ENCODE data around the gene ACOT2.
"Not testable (repeated sequence)": the region's sequence is repeated elsewhere in the genome, so short reads cannot be mapped to it uniquely, and the experiment has no call there.

ACOT2 gene

DNA sequence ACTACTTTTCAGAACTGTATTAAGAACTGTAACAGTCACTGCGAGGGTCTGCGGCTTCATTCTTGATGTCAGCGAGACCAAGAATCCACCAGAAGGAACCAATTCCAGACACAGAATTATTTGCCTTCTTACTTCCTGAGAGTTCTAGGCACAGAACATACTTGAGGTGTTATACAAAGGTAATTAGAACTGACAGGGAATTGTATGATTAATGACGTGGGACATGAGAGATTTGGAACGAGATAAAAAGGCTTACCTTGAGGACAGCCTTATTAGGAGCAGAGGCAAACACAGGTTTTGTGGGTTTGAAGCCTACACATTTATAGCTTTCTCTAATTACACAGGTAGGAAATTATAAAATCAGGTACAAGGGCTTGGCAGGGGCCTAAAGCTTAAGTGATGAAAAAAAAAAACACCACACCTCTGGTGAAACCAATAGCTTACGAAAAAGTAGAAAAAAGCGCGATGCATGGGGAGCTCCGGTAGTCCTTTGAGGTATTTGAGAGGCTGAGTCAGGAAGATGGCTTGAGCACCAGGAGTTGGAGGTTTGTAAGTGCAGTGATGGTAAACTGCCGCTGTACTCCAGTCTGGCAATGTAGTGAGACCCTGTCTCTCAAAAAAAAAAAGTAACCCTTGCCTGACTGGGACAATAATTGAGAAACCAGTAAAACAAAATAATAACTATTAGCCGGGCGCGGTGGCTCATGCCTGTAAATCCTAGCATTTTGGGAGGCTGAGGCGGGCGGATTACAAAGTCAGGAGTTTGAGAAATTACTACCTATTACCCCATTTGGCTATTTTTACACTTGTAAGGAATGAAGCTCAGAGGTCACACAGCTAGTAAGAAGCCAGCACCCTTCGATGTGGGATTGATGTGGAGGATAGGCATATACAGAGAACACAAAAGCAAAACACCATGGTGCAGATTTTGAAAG is 795 bp upstream of the ACOT2 start:
- DNase-seq (ENCODE audit: low read depth), result peak; percentile 59

DNA sequence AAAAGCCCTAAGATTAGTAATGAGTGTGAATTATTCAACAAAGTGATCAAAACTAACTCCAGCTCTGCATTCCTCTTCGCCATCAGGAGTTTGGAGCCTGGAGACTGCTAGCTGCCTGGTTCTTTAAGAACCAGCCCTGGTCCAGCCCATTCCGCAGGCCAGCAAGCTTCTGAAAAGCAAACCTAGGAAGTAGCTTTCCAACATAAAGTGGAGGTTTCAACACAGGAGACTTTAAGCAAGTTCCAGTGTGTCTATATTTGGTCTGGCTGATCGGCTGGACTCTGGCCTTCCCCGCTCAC is 178 bp upstream of the ACOT2 start:
- DNase-seq (ENCODE audit: low read depth), result not testable (repeated sequence)

DNA sequence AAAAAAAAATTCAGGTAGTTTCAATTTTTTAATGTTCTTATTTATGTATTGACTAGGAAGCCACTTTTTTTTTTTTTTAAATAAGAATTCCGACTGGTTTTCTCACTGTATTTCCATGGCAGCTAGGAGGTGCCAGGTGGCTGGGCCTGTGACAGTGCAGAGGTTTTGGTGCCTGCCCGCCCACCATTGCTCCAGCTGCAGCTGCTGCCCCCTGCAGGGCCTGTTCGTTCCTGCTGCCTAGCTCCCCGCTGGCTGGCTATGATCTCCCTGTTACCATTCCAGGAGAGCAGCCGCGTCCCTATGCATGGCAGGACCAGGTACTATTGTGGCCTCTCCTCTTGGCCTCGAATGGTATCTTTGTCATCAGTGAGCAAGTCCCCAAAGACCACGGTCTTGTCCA is 1.9 kb downstream of the ACOT2 start:
- peak; percentile 22 for DNase-seq (ENCODE audit: low read depth)

DNA sequence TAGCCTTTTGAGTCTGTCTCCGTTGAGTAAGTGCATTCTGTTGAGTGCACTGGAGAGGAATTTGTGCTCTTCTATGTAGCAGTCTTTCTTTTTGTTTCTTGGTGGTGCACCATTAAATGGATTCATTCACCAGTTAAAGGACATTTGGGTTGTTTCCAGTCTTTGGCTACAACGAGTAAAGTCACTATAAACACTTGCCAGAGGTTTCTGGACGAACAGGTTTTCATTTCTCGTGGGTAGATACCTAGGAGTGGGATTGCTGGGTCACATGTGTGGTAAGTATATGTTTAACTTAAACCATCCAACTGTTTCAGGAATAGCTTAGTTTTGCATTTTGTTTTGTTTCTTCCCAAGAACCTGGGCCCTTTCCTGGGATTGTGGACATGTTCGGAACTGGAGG is 4.0 kb downstream of the ACOT2 start:
- not testable (repeated sequence) for DNase-seq (ENCODE audit: low read depth)

DNA sequence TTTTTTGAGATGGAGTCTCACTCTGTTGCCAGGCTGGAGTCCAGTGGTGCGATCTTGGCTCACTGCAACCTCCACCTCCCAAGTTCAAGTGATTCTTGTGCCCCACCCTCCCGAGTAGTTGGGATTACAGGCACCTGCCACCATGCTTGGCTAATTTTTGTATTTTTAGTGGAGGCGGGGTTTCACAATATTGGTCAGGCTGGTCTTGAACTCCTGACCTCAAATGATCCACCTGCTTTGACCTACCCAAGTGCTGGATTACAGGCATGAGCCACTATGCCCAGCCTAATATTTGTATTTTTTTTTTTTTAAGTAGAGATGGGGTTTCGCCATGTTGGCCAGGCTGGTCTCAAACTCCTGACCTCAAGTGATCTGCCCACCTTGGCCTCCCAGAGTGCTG is 4.7 kb downstream of the ACOT2 start:
- not testable (repeated sequence) for DNase-seq (ENCODE audit: low read depth)

DNA sequence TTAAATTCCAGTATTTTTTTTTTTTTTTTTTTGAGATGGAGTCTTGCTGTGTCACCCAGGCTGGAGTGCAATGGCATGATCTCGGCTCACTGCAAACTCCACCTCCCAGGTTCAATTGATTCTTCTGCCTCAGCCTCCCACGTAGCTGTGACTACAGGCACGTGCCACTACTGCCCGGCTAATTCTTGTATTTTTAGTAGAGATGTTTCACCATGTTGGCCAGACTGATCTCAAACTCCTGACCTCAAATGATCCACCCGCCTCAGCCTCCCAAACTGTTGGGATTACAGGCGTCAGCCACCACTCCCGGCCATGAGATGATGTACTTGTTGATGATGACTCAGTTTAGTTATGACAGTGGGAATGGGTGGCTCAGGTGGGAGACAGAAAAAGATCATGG is 5.2 kb downstream of the ACOT2 start:
- not testable (repeated sequence) for DNase-seq (ENCODE audit: low read depth)

DNA sequence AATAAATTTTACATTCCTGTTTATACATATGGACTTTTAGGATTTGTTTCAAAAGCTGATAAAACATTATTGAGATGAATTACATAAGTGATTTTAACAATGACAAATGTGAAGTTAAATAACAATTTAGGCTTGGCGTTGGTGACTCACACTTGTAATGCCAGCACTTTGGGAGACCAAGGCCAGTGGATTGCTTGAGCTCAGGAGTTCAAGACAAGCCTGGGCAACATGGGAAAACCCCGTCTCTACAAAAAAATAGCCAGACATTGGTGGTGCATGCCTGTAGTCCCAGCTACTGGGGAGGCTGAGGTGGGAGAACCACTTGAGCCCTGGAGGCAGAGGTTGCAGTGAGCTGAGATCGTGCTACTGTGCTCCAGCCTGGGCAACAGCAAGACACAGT is 7.4 kb downstream of the ACOT2 start:
- no peak for DNase-seq (ENCODE audit: low read depth)

DNA sequence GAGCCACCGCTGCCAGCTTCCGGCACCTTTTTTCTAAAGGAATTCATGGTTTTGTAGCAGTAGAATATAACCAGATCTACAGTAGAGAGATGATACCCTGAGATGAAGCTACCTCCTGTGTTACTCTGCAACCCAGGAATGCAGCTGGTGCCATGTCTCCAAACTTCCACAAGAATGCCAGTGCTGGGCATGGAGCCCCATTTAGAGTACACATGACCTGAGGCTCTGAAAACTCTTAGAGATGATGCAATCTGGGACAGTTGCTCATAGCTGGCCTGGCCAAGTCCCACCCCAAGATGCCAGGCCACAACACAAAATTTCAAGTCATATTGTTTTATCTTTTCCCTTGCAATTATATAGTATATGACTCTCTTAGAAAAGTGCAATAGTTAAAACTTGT is 8.2 kb downstream of the ACOT2 start:
- DNase-seq (ENCODE audit: low read depth), result not testable (repeated sequence)

DNA sequence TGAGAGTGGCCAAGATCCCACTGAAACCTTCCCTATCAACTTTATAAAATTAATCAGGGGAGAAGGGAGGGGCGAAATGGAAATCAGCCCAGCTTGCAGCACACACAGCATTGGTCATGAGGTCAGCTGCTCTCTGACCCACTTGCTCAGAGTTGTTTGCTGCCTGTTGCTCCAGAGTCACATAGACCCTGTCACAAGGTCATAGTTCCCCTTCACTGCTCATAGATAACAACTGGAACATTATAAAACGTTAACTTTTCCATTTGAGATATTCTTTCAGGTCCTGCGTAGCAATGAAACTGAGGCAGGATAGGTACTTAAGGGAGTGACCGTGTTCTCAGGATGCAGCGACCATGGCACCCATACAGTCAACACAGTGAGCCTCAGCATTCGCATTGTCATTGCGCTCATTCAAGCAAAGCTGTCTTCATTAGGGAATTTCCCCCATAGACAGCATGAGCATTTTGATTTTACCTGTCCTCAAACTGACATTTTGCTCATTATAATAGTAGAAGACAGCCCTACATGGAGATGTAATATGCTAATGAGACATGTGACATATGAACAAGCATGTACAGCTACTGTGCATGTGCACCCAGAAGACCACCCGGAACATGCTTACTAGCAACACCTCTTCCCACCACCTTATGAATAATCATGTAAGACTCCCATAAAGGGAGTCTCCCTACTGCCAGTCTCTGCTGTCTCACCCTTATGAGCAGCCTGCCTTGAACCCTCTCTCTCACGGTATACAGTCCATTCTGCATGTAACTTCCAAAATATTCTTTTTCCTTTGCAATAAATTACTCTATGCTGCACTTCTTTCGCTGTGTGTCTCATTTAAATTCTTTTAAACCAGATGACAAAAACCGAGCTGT is 13.3 kb downstream of the ACOT2 start:
- DNase-seq (ENCODE audit: low read depth), result not testable (repeated sequence)

DNA sequence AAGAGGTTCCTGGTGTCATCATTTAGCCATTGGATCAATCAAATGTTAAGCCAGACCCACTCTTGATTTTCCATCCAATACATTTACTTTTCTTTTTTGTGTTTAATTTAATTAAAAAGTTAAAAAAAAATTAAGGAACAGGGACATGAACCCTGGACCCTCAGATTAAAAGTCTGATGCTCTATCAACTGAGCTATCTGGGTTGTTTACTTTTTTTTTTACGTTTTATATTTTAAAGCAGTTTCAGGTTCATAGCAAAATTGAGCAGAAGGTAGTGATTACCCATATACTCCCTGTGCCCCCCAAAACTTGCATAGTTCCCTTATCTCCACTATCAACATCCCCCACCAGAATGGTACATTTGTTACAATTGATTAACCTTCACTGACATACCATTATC is 19.7 kb downstream of the ACOT2 start:
- DNase-seq (ENCODE audit: low read depth), result no peak

DNA sequence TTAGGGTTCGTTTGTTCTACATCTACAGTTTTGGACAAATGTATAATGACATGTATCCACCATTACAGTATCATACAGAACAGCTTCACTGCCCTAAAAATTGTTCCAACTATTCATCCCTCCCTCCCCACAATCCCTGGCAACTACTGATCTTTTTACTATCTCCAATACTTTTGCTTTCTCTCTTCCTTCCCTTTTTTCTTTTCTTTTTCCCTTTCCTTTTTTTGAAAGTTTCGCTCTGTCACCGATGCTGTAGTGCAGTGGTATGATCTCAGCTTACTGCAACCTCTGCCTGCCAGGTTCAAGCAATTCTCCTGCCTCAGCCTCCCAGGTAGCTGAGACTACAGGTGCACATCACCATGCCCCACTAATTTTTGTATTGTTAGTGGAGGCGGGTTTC is 20.1 kb downstream of the ACOT2 start:
- DNase-seq (ENCODE audit: low read depth), result no peak

DNA sequence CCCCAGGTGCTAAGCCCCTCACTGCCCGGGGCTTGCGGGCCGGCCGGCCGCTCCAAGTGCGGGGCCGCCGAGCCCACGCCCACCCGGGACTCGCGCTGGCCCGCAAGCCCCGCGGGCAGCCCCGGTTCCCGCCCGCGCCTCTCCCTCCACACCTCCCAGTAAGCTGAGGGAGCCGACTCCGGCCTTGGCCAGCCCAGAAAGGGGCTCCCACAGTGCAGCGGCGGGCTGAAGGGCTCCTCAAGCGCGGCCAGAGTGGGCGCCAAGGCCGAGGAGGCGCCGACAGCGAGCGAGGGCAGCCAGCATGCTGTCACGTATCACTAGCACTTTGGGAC is 21.6 kb downstream of the ACOT2 start:
- not testable (repeated sequence) for DNase-seq (ENCODE audit: low read depth)

DNA sequence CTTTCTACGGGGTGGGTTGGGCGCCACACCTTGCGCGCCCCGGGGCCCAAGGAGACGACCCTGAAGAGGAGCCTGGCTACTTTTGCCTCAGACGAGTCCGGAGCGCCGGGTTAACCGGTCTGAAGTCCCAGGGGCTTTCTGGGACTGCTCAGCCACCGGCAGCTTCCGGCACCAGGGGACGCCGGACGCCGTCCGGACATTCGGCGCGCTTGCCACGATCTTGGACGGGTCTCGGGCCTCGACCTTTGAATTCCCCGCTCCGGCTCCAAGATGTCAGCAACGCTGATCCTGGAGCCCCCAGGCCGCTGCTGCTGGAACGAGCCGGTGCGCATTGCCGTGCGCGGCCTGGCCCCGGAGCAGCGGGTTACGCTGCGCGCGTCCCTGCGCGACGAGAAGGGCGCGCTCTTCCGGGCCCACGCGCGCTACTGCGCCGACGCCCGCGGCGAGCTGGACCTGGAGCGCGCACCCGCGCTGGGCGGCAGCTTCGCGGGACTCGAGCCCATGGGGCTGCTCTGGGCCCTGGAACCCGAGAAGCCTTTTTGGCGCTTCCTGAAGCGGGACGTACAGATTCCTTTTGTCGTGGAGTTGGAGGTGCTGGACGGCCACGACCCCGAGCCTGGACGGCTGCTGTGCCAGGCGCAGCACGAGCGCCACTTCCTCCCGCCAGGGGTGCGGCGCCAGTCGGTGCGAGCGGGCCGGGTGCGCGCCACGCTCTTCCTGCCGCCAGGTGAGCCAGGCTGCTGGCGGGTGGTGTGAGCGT is 22.9 kb downstream of the ACOT2 start, which contains the start of gene ACOT4:
TSS of gene ACOT4 (plus strand) at position 184 of the 760 bp plus-strand sequence. CDS start at position 271, 87 bp downstream.
- DNase-seq (ENCODE audit: low read depth), result peak; percentile 44

DNA sequence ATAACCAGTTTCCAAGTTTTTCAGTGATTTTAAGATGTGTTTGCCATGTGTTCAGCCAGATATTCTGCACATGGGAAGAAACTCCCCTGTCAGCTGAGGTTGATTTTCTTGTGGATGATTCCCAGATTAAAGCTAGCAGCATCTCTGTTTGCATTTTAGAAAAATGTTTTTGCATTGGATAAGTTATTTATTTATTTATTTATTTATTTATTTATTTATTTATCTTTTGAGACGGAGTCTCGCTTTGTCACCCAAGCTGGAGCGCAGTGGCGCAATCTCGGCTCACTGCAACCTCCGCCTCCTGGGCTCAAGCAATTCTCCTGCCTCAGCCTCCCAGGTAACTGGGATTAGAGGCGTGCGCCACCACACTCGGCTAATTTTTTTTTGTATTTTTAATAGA is 25.5 kb downstream of the ACOT2 start:
- DNase-seq (ENCODE audit: low read depth), result no peak

DNA sequence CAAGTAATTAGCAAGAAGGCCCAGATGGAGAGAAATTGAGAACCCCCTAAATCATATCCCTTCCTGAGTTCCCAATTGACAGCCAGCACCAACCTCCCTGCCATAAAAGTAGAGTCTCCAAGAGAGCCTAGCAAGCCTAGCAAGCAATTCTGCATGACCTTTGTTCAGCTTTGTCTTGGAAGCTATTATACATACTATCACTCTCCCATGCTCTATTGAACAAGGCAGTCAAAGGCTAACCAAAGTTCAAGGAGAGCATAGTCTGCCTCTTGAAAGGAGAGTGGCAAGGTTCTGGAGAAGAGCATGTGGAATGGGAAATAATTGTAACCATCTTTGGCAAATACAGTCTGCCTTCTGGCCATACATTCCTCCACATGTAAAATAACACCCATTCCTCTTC is 30.5 kb downstream of the ACOT2 start:
- no peak for DNase-seq (ENCODE audit: low read depth)

DNA sequence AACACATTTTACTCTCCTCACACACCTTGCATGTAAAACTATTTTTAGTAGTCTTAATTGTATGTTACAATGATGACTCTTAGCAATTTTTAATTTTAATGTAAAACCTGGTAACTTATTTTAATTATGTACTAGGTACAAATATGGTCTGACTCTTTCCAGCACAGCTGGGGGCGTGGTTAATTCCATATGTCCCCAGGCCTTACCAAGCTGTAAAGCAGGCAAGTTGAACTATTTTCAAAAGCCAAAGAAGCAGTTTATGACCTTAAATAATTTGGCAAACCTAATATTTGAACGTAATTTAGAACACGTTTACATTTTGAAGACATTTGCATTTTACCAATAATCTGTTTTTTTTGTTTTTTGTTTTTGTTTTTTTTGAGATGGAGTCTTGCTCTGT is 34.0 kb downstream of the ACOT2 start:
- no peak for DNase-seq (ENCODE audit: low read depth)

DNA sequence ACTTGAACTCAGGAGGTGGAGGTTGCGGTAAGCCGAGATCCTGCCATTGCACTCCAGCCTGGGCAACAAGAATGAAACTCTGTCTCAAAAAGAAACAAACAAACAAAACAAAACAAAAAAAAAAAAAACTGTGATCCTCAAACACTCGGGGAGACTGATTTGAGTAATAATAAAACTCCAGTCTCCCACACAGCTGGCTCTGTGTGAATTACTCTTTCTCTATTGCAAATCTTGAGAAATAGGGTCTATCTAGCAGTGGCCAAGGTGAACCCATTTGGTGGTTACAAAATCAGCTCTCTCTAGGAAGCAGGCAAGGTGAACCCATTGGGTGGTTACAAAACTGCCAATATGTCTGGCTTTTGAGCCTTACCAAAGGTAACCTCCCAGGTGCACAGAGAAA is 37.3 kb downstream of the ACOT2 start:
- DNase-seq (ENCODE audit: low read depth), result no peak

DNA sequence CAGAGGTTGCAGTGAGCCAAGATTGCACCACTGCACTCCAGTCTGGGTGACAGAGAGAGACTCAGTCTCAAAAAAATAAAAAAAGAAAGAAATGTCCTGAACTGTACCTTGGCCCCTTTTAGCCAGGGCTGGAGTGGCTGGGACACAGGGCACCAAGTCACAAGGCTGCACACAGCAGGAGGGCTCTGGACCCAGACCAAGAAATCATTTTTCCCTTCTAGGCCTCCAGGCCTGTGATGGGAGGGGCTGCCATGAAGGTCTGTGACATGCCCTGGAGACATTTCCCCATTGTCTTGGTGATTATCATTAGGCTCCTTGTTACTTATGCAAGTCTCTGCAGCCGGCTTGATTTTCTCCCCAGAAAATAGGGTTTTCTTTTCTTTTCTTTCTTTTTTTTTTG is 38.2 kb downstream of the ACOT2 start:
- DNase-seq (ENCODE audit: low read depth), result no peak

DNA sequence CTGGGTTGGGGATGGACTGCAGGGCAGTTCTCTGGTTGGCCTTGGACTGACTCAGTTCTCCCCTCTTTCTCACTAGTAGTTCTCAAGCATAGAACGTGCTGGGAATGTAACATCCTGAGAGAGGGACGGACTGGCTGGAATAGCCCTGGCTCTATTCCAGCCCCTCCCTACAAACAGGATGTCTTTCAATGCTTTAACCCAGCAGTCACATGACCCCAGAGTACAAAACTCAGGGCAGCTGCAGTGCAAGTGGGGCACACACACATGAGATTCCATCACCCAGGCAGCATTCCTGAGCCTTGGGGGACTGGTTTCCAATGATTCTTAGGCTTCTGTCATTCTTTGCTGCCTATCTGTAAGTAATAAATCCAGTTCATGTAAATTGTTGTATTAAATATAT is 41.7 kb downstream of the ACOT2 start:
- peak; percentile 62 for DNase-seq (ENCODE audit: low read depth)

DNA sequence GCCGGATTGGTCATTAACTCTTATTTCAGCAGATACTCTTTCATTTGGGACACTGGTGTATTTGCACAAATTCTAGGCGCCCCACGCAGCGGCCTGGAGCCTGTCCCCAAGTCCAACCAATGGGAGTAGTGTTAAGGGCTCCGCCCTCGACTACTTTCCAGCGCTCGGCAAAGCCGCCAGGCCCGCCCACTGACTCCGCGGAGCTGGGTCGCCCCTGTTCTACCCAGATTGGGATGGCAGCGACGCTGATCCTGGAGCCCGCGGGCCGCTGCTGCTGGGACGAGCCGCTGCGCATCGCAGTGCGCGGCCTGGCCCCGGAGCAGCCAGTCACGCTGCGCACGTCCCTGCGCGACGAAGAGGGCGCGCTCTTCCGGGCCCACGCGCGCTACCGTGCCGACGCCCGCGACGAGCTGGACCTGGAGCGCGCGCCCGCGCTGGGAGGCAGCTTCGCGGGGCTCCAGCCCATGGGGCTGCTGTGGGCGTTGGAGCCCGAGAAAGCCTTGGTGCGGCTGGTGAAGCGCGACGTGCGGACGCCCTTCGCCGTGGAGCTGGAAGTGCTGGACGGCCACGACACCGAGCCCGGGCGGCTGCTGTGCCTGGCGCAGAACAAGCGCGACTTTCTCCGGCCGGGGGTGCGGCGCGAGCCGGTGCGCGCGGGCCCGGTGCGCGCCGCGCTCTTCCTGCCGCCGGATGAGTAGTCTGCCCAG is 43.5 kb downstream of the ACOT2 start, which contains the start of gene ACOT6:
TSS of gene ACOT6 (plus strand) at position 179 of the 707 bp plus-strand sequence. CDS start at position 234, 55 bp downstream.
- peak; percentile 65 for DNase-seq (ENCODE audit: low read depth)

DNA sequence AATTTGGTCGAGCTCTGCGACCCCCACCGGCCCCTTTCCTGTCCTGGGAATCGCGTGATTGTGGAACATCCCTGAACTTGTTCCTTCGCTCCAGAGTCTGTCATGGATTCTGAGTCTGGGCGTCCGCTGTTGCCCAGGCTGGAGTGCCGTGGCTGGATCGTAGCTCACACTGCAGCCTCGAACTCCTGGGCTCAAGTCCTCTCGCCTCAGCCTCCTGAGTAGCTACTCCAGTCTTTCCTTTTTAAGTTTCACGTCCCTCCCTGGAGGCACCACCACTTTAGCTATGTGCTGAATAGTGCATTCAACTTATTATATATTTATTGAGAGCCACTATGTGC is 44.0 kb downstream of the ACOT2 start:
- no peak for DNase-seq (ENCODE audit: low read depth)
